AG09319 (cell line): ENCODE results near the gene PPP2R2B.

Experiments used
- DNase-seq: peaks from one replicate; pipeline ENCODE4 v3.0.0-alpha.2; 2010; ENCODE audit warnings: low read depth; ENCODE audit errors: extremely low read depth
- TF ChIP-seq, protein P1 (sequence below): IDR thresholded peaks from 2 replicates; pipeline ENCODE4 v1.5.1; 2011; ENCODE audit warnings: low read depth, mild to moderate bottlenecking, inconsistent platforms, low read length, moderate library complexity

Gene PPP2R2B

DNA sequence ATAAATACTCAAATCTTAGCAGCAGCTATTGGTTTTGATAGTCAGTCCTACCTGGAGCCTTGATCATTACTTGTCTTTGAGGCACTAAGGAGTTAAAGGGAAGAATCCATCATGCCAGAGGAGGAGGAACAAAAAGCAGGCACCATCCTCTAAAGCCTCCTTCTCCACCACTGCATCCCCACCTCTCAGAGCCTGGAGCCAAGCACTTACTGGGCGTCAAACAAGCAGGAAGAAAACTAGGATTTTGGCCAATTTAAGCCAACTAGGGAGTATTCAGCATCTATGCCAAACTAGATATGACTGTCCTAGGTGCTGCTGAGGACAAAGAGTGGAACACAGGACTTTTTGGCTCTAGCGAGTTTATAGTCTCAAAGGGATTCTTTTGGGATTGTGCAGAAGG lies 152.5 kb downstream of the PPP2R2B start:
- TF ChIP-seq, protein P1, sequence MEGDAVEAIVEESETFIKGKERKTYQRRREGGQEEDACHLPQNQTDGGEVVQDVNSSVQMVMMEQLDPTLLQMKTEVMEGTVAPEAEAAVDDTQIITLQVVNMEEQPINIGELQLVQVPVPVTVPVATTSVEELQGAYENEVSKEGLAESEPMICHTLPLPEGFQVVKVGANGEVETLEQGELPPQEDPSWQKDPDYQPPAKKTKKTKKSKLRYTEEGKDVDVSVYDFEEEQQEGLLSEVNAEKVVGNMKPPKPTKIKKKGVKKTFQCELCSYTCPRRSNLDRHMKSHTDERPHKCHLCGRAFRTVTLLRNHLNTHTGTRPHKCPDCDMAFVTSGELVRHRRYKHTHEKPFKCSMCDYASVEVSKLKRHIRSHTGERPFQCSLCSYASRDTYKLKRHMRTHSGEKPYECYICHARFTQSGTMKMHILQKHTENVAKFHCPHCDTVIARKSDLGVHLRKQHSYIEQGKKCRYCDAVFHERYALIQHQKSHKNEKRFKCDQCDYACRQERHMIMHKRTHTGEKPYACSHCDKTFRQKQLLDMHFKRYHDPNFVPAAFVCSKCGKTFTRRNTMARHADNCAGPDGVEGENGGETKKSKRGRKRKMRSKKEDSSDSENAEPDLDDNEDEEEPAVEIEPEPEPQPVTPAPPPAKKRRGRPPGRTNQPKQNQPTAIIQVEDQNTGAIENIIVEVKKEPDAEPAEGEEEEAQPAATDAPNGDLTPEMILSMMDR, result no peak
- DNase-seq, result no peak

DNA sequence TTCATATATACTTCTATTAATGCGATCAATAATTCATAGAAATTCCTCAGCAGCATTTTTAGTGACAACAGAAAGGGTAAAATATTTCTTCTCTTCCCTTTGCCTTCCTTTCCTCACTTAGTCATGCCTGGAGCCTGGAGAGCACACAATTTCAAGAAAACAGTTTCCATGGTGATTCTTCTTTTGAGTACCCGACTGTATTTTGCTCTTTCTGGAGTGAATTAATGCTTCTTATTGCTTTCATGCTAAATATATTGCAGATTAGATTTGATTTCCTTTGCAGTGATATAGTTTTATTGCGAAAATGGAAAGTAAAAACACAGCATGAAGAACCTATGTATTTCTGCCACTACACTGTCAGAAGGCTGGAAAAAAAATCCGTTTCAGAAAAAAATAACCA lies 153.5 kb downstream of the PPP2R2B start:
- TF ChIP-seq, protein P1, result no peak
- DNase-seq, result no peak

DNA sequence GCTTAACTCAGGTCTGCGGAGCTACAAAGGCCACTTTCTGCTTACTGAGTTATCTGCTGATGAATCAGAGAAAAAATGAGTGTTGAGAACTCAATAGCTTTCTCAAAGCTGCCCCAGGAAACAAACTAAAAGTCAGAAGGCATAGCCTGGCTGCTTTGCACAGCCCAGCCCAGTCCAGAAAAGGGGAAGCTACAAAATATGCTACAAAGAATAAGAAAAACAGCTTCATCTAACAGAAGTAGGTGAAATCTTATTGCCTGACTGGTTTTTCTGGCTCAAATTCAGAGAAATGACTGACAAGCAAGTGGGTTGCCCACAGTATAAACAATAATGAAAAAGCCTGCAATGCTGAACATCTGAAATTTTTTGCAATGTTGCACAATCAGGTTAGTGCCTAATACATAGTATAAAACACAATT lies 156.2 kb downstream of the PPP2R2B start:
- TF ChIP-seq, protein P1, result no peak
- DNase-seq, result no peak

DNA sequence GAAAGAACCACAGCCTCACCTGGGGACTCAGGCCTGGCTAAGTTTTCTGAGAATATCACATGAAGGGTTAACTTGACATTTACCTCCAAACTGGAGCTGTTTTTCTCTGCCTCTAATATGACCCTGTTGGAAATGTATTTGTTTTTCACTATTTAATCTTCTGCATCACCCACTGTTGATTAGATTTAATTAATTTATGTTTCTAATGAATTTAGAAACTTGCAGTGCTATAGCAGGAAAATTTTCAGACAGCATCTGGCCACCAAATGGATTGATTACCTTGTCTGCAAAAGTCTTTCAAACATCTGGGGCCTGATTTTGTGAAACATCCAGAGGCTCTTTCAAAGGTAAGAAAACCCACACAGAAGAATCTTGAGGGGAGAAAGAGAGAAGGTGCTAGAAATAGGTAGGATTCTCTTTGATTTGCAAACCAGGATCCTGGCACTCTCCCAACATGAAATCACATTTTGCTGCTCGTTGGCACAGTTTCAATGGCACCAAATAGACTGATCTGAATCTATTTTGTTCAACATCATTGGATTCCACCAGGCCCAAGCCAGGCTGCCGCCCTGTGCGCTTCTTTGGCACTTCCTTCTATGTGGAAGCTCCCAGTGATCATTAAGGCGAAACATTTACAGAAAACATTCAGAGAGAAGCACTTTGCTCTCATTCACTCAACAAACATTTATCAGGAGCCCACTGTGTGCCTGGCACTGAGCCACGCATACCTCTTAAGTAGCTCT lies 157.3 kb downstream of the PPP2R2B start:
- DNase-seq, result no peak
- TF ChIP-seq, protein P1, result no peak

DNA sequence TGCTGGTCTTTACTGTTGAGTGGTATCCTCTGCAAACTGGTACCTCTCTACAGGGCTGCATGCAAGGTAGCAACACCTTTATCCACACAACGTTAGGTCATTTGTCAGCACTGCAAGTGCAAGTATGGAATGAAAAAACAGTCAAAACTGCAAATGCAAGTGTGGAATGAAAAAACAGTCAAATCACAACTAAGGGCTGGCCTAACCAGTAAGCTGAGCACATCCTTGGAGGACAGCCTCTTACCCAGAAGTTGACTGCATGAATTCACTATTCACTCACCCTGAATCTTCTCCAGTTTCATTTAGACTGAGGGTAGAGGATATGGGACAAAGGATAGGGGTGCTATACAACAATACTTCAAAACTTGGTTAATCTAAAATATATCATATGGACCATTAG lies 158.4 kb downstream of the PPP2R2B start:
- DNase-seq, result no peak
- TF ChIP-seq, protein P1, result no peak

DNA sequence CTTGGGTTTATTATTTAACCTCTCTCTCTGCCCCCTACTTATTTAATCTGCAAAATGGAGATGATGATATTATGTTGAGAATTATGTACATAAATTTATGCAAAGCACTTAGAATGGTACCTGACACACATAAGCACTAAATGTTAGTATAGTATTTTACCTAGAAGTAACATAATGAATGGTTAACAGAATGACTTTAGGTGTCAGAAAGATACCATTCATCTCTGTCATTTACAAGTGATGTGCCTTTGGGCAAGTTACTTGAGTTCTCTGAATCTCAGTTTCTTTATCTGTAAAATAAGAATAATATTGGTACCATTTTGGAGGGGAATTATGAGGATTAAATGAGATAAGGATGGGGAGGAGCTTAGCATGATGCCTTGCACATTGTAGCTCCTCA lies 159.4 kb downstream of the PPP2R2B start:
- no peak for DNase-seq
- TF ChIP-seq, protein P1, result no peak

DNA sequence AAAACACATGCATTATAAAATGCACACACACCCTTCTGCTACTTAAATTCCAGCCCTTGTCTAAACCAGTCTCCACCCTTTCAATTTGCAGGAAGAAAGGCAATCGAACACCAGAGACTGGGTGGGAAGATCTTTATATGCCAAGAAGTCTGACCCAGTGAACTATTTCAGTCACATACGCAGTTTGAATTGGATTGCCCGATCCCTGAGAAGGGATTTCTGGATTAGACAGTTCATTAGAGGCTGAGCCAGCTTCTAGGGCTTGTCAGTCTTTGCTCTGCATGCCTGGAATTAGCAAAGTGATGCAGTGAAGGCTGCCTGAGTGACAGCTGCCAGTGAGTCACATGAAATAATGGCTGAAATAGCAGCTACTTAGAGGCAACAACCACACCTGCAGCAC lies 159.9 kb downstream of the PPP2R2B start:
- no peak for DNase-seq
- TF ChIP-seq, protein P1, result no peak
